Cortex of kidney (tissue), 1 donor: ENCODE data around the gene APOBEC3A.
"Not testable (repeated sequence)": the region's sequence is repeated elsewhere in the genome, so short reads cannot be mapped to it uniquely, and the experiment has no call there.

Experiments
- DNase-seq: peaks from one replicate; lab custom pipeline; 2025; lab: John Stamatoyannopoulos, UW

APOBEC3A gene

GRCh38 chr22:38981005-38981991, 23.9 kb downstream of the APOBEC3A start:
- no peak for DNase-seq

DNA sequence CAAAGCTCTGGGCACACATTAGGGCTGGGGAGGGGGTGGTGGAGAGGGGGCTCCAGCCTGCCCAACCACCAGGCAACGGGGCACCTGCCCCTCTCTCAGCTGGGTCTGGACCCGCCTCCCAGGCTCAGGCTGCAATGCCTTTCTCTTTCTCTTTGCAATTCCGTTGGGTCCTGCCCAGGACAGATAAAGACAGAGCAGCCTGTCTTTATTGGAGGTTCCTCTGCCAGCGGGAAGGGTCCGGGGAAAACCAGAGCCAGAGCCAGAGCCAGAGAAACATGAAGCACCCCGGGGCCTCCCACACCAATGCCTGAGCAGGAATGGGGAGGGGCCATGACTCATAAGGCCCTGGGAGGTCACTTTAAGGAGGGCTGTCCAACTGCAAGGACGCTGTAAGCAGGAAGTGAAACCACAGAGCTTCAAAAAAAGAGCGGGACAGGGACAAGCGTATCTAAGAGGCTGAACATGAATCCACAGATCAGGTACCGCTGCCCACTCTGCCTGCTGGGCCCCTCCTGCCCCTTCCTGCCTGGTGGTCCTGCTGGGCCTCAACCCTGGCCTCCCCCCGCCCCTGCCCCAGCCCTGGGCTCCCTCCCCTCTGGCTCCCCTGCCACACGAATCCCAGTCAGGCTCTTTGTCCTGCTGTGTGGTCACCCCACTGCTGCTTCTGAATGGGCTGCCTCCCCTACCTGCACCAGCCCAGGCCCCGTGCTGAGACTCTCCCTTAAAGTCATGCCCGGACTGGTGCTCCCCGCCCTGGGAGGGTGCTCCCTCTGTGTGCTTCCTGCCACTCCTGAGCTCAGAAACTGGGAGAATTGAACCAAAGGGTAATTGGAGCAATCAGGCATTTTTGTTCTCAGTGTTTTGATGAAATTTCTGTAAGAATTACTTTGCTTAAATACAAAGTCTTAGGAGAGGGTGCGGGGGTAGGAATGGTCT, 24.9 kb downstream of the APOBEC3A start, which contains the start of gene APOBEC3B:
TSS of gene APOBEC3B (plus strand) at position 356 of the 936 bp plus-strand sequence. CDS start at position 463, 107 bp downstream.
- DNase-seq, result no peak

GRCh38 chr22:38984224-38984623, 26.8 kb downstream of the APOBEC3A start:
- DNase-seq, result no peak

DNA sequence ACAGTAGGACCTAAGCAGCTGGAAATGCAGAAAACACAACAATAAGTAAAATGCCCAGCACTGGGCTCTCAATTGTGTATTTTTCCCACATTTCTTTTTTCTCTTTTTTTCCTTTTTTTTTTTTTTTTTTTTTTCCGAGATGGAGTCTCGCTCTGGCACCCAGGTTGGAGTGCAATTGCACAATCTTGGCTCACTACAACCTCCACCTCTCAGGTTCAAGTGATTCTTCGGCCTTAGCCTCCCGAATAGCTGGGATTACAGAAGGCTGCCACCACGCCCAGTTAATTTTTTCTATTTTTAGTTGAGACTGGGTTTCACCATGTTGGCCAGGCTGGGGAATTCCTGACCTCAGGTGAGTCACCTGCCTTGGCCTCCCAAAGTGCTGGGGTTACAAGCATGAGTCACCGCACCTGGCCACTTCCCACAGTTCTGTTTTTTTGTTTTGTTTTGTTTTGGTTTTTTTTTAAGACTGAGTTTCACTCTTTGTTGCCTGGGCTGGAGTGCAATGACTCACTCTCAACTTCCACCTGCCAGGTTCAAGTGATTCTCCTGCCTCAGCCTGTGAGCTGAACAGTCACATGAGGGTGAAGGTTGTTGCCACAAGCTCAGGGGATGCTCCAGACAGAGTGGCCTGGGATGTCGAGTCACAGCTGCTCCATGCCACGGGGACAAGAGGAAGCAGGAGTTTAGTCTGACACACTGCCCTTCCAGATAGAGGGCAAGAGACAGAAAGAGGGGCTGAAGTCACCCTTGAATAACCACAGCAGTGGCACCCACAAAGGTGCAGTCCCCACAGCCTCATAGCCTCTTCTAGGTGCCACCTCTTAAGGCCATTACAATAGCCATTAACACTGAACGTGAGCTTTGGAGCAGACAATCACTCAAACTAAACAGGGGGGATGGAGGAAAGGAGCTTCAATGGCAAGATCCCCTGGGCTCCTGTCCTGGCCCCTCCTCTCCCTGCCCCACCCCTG, 27.7 kb downstream of the APOBEC3A start:
- DNase-seq, result not testable (repeated sequence)

DNA sequence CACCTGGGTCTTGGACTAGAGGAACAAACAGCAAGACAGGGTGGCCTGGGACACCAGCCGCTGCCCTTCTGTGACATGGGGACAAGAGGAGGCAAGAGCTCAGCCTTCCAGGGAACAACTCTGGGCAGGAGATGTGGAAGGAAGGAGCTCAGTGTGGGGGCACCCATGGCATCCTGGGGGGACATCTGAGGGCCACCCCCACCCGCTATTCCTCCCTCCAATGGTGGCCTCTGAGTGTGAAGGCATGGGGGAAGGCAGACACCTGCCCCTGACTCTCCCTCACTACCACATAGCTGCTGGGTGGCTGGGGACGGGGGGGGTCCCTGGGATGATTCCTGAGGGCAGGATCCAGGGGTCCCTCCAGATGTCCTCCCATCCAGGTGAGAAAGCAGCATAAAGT, 29.2 kb downstream of the APOBEC3A start:
- no peak for DNase-seq

DNA sequence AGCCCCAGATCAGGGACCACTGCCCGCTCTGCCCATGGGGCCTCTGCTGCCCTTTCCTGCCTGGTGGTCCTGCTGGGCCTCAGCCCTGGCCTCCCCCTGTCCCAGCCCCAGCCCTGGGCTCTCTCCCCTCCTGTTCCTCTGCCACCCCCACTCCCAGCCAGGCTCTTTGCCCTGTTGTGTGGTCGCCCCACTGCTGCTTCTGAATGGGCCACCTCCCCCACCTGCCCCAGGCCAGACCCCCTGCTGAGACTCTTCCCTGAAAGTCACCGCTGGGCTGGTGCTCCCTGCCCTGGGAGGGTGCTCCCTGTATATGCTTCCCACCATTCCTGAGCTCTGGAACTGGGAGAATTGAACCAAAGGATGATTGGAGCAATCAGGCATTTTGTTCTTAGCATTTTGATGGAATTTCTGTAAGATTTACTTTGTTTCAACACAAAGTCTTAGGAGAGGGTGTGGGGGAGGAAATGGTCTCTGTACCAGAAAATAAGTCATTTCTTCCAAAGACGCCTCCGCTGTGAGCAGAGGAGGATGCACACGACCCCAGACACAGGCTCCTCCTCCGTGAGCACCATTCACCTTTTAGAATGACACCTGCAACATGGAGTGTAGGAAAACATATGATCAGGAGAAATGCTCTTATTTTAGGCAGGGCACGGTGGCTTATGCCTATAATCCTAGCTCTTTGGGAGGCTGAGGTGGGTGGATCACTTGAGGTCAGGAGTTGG, 29.9 kb downstream of the APOBEC3A start:
- no peak for DNase-seq

DNA sequence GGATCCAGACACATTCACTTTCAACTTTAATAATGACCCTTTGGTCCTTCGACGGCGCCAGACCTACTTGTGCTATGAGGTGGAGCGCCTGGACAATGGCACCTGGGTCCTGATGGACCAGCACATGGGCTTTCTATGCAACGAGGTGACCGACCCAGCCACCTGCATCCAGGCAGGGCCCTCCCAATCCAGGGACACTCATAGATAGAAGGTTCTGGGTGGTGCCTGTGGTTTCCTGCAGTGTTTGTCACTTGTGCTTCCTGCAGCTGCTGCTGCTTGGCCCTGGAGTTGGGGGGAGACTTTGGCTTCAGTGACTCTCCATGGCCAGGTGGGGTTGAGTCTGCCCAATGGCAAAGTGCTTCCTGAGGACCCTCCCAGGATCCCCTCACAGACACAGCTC, 32.1 kb downstream of the APOBEC3A start:
- DNase-seq, result no peak

GRCh38 chr22:38992871-38993371, 35.5 kb downstream of the APOBEC3A start:
- not testable (repeated sequence) for DNase-seq

DNA sequence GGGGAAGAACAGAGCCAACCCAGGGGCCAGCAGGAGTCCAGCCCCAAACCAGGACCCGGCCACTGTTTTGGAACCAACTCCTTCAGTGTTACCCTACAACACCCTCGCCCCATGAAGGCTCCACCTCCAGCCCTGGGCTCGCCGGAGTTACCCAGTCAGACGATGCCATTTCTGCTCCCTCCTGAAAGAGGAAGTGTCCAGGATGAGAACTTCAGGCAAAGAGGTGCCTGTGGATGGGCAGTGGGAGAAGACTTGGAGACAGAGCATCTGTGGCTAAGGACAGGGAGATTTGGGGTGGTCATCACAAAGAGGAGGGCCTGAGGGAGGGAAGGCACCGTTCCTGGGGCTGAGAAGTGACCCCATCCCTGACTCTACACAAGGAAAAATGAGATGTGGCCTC, 38.7 kb downstream of the APOBEC3A start:
- DNase-seq, result no peak

DNA sequence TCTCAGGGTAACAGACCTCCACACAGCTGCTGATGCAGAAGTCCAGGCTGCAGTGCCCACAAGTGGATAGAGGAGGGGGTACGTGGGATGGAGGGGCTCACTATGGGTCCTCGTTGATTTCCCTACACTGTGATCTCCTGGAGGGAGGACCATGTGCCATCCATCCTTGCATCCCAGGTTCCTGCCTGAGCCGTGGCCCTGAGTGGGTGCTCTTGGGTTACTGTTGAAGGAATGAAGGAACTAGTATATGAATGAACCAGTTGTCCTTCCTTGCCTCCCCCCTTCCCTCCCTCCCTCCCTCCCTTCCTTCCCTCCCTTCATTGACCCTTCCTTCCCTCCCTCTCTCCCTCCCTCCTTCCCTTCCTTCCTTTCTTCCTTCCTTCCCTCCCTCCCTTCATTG, 40.1 kb downstream of the APOBEC3A start:
- DNase-seq, result no peak

GRCh38 chr22:39003165-39003638, 45.8 kb downstream of the APOBEC3A start:
- no peak for DNase-seq

DNA sequence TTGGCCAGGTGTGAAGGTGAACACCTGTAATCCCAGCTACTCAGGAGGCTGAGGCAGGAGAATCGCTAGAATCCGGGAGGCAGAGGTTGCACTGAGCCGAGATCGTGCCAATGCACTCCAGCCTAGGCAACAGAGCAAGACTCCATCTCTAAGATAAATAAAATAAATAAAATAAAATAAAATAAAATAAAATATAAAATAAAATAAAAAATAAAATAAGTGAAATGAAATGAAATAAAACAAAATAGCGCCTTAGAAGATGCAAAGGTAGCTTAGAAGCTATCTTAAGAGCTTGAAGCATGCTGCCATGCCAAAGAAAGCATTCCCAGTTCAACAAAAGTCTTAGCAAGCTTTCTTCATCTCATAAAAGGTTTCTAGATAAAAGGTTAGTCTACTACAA, 49.8 kb downstream of the APOBEC3A start:
- DNase-seq, result no peak

- not testable (repeated sequence) for DNase-seq
Measured at GRCh38 chr22:39008271-39008850, 51.0 kb downstream of the APOBEC3A start.

- DNase-seq, result no peak
Measured at GRCh38 chr22:39010946-39011345, 53.5 kb downstream of the APOBEC3A start.
